Naive thymus-derived CD4-positive, alpha-beta T cell (primary cell): ENCODE measurements around the gene NEDD4. TPM values are rescaled to one million over a fixed set of nuclear protein-coding genes. Genes with fewer than 3 reads are reported as not detected.
"Not testable (repeated sequence)": the region's sequence is repeated elsewhere in the genome, so short reads cannot be mapped to it uniquely, and the experiment has no call there.

Experiments used
- ATAC-seq: fragments of 150-1000 bp; cut with Tn5 transposase; 2 replicates; pipeline ENCODE4 v1.10.0; 2021; ENCODE audit warnings: mild to moderate bottlenecking, moderate library complexity
- CTCF ChIA-PET: fragments of 350-600 bp; sonication (Branson Sonifier 250); formaldehyde crosslinking; loops from one replicate; lab custom pipeline; 2021; ENCODE audit warnings: antibody characterized with exemption; lab: Charles Lee
- POLR2A ChIA-PET: fragments of 350-600 bp; sonication (Branson Sonifier 250); formaldehyde crosslinking; loops from one replicate; lab custom pipeline; 2021; ENCODE audit warnings: antibody characterized with exemption, inconsistent platforms; lab: Charles Lee
- DNase-seq, 9 donors: peaks; one replicate each; pipeline versions ENCODE4 v3.0.0 to v3.0.0-alpha.2; 2020 to 2022; ENCODE audit warnings: mixed read lengths in 1 of 9
- H3K27ac ChIP-seq: one replicate; pipeline ENCODE4 v1.7.0; 2013; ENCODE audit warnings: mild to moderate bottlenecking, low read depth, low read length, moderate library complexity
- H3K27me3 ChIP-seq, 2 donors: one replicate each; pipeline ENCODE4 v1.7.0; 2013; ENCODE audit warnings: low read length in 2 of 2, mild to moderate bottlenecking in 2 of 2, moderate library complexity in 2 of 2; ENCODE audit not compliant: control insufficient read depth in 2 of 2, insufficient read depth in 2 of 2
- H3K36me3 ChIP-seq, 3 experiments: 1 replicate in 2 of 3; 2 replicates in 1 of 3; pipeline ENCODE4 v1.7.0; 2013; ENCODE audit warnings: low read length in 3 of 3, mild to moderate bottlenecking in 3 of 3, moderate library complexity in 1 of 3; ENCODE audit not compliant: insufficient read depth in 3 of 3, control insufficient read depth in 2 of 3
- H3K4me1 ChIP-seq, 2 donors: one replicate each; pipeline ENCODE4 v1.7.0; 2013; ENCODE audit warnings: low read length in 2 of 2, mild to moderate bottlenecking in 2 of 2, moderate library complexity in 1 of 2; ENCODE audit not compliant: control insufficient read depth in 2 of 2, insufficient read depth in 2 of 2
- H3K4me3 ChIP-seq: 2 replicates; pipeline ENCODE4 v1.7.0; 2013; ENCODE audit warnings: mild to moderate bottlenecking, low read length
- H3K9me3 ChIP-seq, 3 experiments: 1 replicate in 2 of 3; 2 replicates in 1 of 3; pipeline ENCODE4 v1.7.0; 2013; ENCODE audit warnings: low read length in 3 of 3; ENCODE audit not compliant: control insufficient read depth in 2 of 3
- H3K27ac Mint-ChIP-seq, 9 donors: one replicate each; pipeline ENCODE4 v1.8.0; 2020 to 2022; ENCODE audit warnings: mixed read lengths in 9 of 9, mild to moderate bottlenecking in 8 of 9, moderate library complexity in 5 of 9, inconsistent platforms in 2 of 9
- H3K27me3 Mint-ChIP-seq, 5 donors: one replicate each; pipeline ENCODE4 v1.8.0; 2021 to 2022; ENCODE audit warnings: mixed read lengths in 5 of 5, mild to moderate bottlenecking in 1 of 5
- H3K36me3 Mint-ChIP-seq, 5 donors: one replicate each; pipeline ENCODE4 v1.8.0; 2020 to 2022; ENCODE audit warnings: mixed read lengths in 5 of 5, mild to moderate bottlenecking in 3 of 5, inconsistent platforms in 1 of 5
- H3K4me1 Mint-ChIP-seq, 7 donors: one replicate each; pipeline ENCODE4 v1.8.0; 2020 to 2022; ENCODE audit warnings: mixed read lengths in 7 of 7, mild to moderate bottlenecking in 3 of 7, inconsistent platforms in 1 of 7
- H3K4me3 Mint-ChIP-seq, 10 donors: one replicate each; pipeline ENCODE4 v1.8.0; 2020 to 2022; ENCODE audit warnings: mild to moderate bottlenecking in 10 of 10, mixed read lengths in 10 of 10, moderate library complexity in 6 of 10, inconsistent platforms in 2 of 10
- H3K9me3 Mint-ChIP-seq, 11 donors: one replicate each; pipeline ENCODE4 v1.8.0; 2020 to 2022; ENCODE audit warnings: mixed read lengths in 11 of 11, mild to moderate bottlenecking in 4 of 11, inconsistent platforms in 1 of 11, moderate library complexity in 1 of 11
- intact Hi-C, 2 donors: fragments of 100-400 bp; cut with micrococcal nuclease; formaldehyde crosslinking; loops; one replicate each; pipeline ENCODE4 v1.15.1; 2023
- polyA plus RNA-seq, 2 donors: library from polyadenylated mRNA; unstranded; fragments of 300-500 nt; fragmentation: Illumina TruSeq; gene quantifications; one replicate each; pipeline ENCODE4 v1.2.3, GENCODE V29; 2021
- total RNA-seq, 6 experiments: library from RNA in 5 of 6; stranded (reverse) in 5 of 6; gene quantifications; 1 replicate in 5 of 6; 2 replicates in 1 of 6; pipeline ENCODE4 v1.2.3 and lab custom pipeline; 2021 to 2026

The NEDD4 gene
- total and polyA plus RNA-seq, 7 experiments from 2014 or later, result 1.1 to 15.1 (median 4.3) TPM

DNA sequence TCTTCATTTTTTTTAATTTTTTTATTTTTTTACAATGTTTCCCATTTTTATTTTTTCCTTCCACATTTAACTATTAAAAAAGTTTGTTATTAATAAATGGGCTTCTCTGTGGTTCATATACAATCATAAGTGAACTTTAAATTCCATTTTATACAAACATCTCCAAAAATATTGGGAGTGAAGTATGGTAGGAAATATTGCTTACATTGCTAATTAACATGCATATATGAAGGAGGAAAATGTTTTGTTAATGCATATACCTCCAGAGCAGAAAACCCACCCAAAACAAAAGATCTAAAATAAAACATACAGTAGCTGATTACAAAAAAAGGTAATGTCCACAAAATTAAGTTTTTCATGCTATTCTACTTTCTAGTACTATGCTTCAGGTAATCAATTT is 9.9 kb upstream of the NEDD4 start:
- peaks cover 0 to 56% (median 21%) of the 10 kb centered on the region in 5 donors for H3K27me3 Mint-ChIP-seq
- H3K27me3 ChIP-seq, H3K4me1 Mint-ChIP-seq, H3K27ac Mint-ChIP-seq, H3K4me3 Mint-ChIP-seq, DNase-seq, H3K36me3 Mint-ChIP-seq, H3K9me3 ChIP-seq, H3K4me3 ChIP-seq, ATAC-seq, H3K27ac ChIP-seq, CTCF ChIA-PET, POLR2A ChIA-PET, H3K9me3 Mint-ChIP-seq, H3K36me3 ChIP-seq, intact Hi-C loops, H3K4me1 ChIP-seq: not testable (repeated sequence)

DNA sequence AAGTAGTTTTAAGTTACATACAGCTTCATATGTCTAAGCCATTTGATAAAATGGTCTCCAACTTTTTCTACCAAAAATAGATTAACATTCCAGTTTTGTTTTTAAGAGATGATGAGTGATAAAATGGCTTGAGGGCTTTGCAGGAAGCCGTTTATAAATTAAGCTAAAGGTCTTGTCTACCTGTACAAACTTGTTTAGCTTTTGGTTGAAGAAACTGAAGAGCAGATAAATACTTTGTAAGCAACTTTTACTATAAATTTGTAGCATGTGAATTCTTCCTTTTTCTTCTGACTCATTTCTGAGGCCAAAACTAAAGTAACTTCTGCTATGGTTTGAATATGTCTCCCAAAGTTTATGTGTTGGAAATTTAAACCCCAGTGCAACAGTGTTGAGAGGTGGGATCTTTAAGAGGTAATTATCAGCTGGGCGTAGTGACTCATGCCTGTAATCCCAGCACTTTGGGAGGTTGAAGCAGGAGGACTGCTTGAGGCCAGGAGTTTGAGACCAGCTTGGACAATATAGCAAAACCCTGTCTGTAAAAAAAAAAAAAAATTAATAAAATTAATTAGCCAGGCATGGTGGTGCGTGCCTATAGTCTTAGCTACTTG is 8.2 kb upstream of the NEDD4 start:
- no peaks in the 10 kb centered on the region for H3K27me3 ChIP-seq
- no peaks in the 10 kb centered on the region for H3K9me3 ChIP-seq
- H3K4me3 ChIP-seq, result no peak overlapping the region
- DNase-seq (no peak), ATAC-seq (no peak)
- Mint-ChIP-seq H3K4me3 (no peak overlapping the region), H3K27me3 (peaks cover 0 to 60% (median 18%) of the 10 kb centered on the region in 5 donors), H3K4me1 (no peaks in the 10 kb centered on the region), H3K27ac (no peak overlapping the region), H3K36me3 (no peaks in the 10 kb centered on the region), H3K9me3 (peaks cover 0 to 2% (median 0%) of the 10 kb centered on the region in 11 donors)
- POLR2A ChIA-PET, result interaction anchor here (0.6 to 1.0 kb wide), 2 partner anchors 41 to 116 kb away, joined by 3 to 4 read pairs; no protein-coding TSS in a partner anchor
- no peak overlapping the region for H3K27ac ChIP-seq
- H3K36me3 ChIP-seq, result no peaks in the 10 kb centered on the region
- CTCF ChIA-PET, result no interaction called here
- H3K4me1 ChIP-seq, result no peaks in the 10 kb centered on the region
- intact Hi-C loops, result no loop called here

DNA sequence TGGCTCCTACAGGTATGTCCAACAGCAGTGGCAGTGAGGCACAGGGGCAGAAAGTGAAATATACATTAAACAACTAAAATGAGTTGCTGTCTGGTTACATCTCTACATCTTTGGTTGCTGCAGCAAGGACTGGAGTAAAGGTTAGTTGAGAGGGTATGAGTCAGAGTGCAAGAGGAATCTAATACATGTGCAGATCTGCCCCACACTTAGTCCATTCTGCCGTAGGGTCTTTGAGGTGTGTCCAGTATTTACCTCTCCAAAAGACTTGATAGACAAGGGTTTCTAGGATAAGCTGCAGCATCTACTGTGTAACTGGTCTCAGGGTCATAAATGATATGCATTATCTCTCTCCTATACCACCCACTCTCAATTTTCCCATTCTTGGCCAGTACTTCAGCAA is 6.2 kb upstream of the NEDD4 start:
- Histone ChIP-seq H3K36me3 (no peaks in the 10 kb centered on the region), H3K9me3 (no peaks in the 10 kb centered on the region), H3K27me3 (no peaks in the 10 kb centered on the region), H3K4me3 (no peak overlapping the region), H3K27ac (no peak overlapping the region), H3K4me1 (no peaks in the 10 kb centered on the region)
- no peak for DNase-seq
- Mint-ChIP-seq H3K9me3 (peaks cover 0 to 2% (median 0%) of the 10 kb centered on the region in 11 donors), H3K4me3 (no peak overlapping the region), H3K4me1 (no peaks in the 10 kb centered on the region), H3K27ac (no peak overlapping the region), H3K36me3 (no peaks in the 10 kb centered on the region), H3K27me3 (peaks cover 0 to 65% (median 16%) of the 10 kb centered on the region in 5 donors)
- CTCF ChIA-PET, result no interaction called here
- no peak for ATAC-seq
- POLR2A ChIA-PET, result no interaction called here
- intact Hi-C loops, result loop anchor here (10.0 kb wide), 2 partner anchors 425 to 675 kb away; no protein-coding TSS in a partner anchor

- intact Hi-C loops, result loop anchor here (10.0 kb wide), 2 partner anchors 426 to 674 kb away; no protein-coding TSS in a partner anchor
- POLR2A ChIA-PET, result no interaction called here
Measured at GRCh38 chr15:55998478-55998877, 5.1 kb upstream of the NEDD4 start.

GRCh38 chr15:55993804-55994560 is 570 bp upstream of the NEDD4 start:
- ATAC-seq (no peak), DNase-seq (no peak)
- Histone ChIP-seq H3K36me3 (no peaks in the 10 kb centered on the region), H3K27me3 (no peaks in the 10 kb centered on the region), H3K4me1 (no peaks in the 10 kb centered on the region), H3K9me3 (no peaks in the 10 kb centered on the region), H3K4me3 (peak overlapping the region; percentile 55), H3K27ac (no peak overlapping the region)
- CTCF ChIA-PET, result interaction anchor here (0.9 kb wide), 1 partner anchor 59 kb away, joined by 4 read pairs; no protein-coding TSS in a partner anchor
- peaks cover 8 to 26% (median 18%) of the 10 kb centered on the region in 7 donors for H3K4me1 Mint-ChIP-seq
- peak overlapping the region in 2 of 9 donors; percentile 30 to 43 for H3K27ac Mint-ChIP-seq
- intact Hi-C loops, result loop anchor here (1.0 to 10.0 kb wide), 8 partner anchors 49 to 1713 kb away; partner anchors contain the start of genes POLR2M (in 1 of the 2) and RSL24D1 (in 1 of the 2)
- peaks cover 0 to 3% (median 0%) of the 10 kb centered on the region in 11 donors for H3K9me3 Mint-ChIP-seq
- H3K27me3 Mint-ChIP-seq, result peaks cover 0 to 60% (median 0%) of the 10 kb centered on the region in 5 donors
- peak overlapping the region; percentile 62 to 89 (median 84) for H3K4me3 Mint-ChIP-seq
- POLR2A ChIA-PET, result no interaction called here
- H3K36me3 Mint-ChIP-seq, result peaks cover 0 to 4% (median 0%) of the 10 kb centered on the region in 5 donors

More at GRCh38 chr15:55998478-55998877, 5.1 kb upstream of the NEDD4 start:
- H3K27me3 ChIP-seq, result no peaks in the 10 kb centered on the region
- no peaks in the 10 kb centered on the region for H3K9me3 ChIP-seq
- H3K4me1 ChIP-seq, result no peaks in the 10 kb centered on the region
- Mint-ChIP-seq H3K36me3 (no peaks in the 10 kb centered on the region), H3K27me3 (peaks cover 0 to 71% (median 16%) of the 10 kb centered on the region in 5 donors), H3K4me1 (peaks cover 0 to 5% (median 0%) of the 10 kb centered on the region in 7 donors), H3K27ac (no peak overlapping the region), H3K4me3 (no peak overlapping the region), H3K9me3 (peaks cover 0 to 2% (median 0%) of the 10 kb centered on the region in 11 donors)
- no peak overlapping the region for H3K4me3 ChIP-seq
- CTCF ChIA-PET, result no interaction called here
- no peaks in the 10 kb centered on the region for H3K36me3 ChIP-seq
- H3K27ac ChIP-seq, result no peak overlapping the region
- DNase-seq, result no peak
- no peak for ATAC-seq

DNA sequence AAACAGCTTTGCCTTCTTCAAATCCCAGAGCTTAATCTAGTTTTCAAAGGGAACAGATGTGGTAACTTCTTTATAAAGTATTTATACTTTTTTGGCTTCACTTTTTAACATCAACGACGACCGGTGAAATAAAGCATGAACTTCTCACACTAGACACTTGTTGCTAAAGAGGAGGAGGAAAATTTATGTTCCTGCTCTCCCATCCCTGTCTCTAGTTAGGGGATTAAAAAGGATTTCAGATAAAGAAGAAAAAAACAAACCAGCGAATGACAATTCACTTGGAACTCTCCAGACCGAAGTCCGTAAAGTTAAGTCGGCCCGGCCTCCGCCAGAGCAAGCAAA is 672 bp downstream of the NEDD4 start:
- ChIA-PET POLR2A (no interaction called here), CTCF (interaction anchor here (0.8 to 1.6 kb wide), 3 partner anchors 48 to 60 kb away, joined by 3 to 6 read pairs (median 4); no protein-coding TSS in a partner anchor)
- intact Hi-C loops, result loop anchor here (1.0 to 10.0 kb wide), 8 partner anchors 50 to 1715 kb away; partner anchors contain the start of genes POLR2M (in 1 of the 2) and RSL24D1 (in 1 of the 2)
- Mint-ChIP-seq H3K27ac (peak overlapping the region; percentile 7 to 92 (median 63)), H3K4me1 (peaks cover 8 to 26% (median 18%) of the 10 kb centered on the region in 7 donors), H3K9me3 (peaks cover 0 to 3% (median 0%) of the 10 kb centered on the region in 11 donors), H3K27me3 (peaks cover 0 to 47% (median 0%) of the 10 kb centered on the region in 5 donors), H3K36me3 (peaks cover 0 to 7% (median 0%) of the 10 kb centered on the region in 5 donors), H3K4me3 (peak overlapping the region; percentile 85 to 95 (median 90))
- ATAC-seq (no peak), DNase-seq (no peak)
- H3K4me3 ChIP-seq, result peak overlapping the region; percentile 66
- no peaks in the 10 kb centered on the region for H3K4me1 ChIP-seq
- H3K27ac ChIP-seq, result no peak overlapping the region
- H3K9me3 ChIP-seq, result no peaks in the 10 kb centered on the region
- no peaks in the 10 kb centered on the region for H3K27me3 ChIP-seq
- H3K36me3 ChIP-seq, result no peaks in the 10 kb centered on the region
